GM19463 (cell line): ENCODE data around the gene GNAI2.

Experiments used
- ATAC-seq: cut with Tn5 transposase; IDR thresholded peaks from one replicate; pipeline ENCODE4 v1.9.1; 2021; ENCODE audit warnings: mild to moderate bottlenecking, moderate library complexity; ENCODE audit not compliant: unreplicated experiment

The GNAI2 gene

DNA sequence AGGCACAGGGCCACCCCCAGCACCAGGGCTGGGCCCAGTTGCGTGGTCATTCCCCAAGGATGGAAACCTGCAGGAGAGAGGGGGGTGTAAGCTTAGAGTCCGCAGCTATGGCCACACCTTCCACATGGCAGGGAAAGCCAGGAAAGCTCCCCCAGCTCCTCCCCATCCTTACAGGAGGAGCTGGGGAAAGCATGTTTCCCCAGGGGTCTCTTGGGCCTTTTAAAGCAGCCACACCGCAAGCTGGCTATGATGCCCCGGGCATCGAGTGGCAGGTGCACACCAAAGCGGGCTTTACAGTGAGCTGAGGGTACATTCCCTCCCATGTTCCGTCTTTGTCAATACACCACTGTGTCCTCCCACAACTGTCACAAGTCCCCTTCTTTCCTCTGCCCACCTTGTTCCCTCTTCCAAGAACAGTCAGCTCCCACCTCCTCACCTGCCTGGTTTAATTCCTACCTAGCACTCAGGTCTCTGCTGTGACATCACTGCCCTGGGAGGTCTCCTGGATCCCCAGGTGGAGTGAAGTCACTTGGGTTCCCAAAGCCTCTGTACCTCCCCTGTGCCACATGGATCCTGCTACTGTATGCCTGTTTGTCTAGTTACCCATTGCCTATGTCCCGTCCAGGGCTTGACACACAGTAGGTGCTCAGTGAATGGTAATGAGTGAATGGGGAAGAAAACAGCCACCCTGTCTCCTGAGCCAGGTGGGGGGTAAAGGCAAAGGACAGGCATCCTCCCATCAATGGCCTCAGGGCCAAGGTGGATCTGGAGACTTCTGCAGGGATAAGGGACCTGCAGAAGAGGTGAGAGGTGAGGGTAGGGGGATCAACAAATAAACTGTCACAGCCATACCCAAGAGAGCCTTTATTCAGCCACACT is 59.8 kb downstream of the GNAI2 start:
- ATAC-seq, result no peak

DNA sequence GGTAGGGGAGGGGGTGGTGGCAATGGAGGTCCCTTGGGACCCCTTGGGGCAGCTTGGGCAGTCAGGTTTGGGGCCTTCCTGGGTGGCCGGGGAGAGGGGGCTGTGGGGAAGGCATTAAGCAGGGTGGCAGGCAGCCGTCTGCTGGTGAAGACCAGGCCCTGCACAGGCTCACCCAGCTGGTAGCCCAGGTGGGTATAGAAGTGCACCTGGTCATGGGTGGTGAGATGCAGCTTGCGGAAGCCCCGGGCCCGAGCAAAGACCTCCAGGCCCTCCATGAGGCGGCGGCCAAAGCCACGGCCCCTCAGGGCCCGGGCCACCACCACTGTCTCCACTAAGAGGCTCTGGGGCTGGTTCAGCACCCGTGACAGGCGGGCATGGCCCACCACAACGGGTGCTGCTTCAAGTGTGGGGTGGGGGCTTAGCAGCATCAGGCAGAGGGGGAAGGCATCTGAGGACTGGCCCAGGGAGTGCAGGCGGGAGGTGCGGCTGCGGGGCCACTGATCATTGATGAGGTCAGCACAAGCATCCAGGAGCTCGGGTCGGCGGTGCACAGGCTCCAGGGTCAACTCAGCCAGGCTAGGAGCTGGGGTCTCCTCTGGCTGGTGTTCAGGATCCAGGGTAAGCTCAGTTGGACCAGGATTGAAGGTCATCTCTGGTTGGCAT is 60.8 kb downstream of the GNAI2 start:
- ATAC-seq, result no peak

DNA sequence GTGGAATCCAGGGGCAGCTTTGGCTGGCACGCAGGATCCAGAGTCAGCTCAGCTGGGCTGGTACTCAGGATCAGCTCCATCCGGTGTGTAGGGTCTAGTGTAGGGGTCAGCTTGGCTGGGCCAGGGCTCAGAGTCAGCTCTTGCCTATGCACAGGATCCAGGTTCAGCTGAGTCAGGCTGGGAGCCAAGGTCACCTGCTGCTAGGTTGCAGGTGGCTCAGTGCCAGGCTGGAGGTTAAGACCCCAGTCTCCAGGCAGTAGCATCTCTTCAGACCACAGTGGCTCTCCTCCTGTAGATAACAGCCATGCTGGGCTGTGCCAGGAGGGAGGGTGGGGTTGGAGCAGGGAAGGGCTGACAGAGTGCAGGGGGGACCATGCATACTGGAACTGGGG is 61.4 kb downstream of the GNAI2 start:
- ATAC-seq, result no peak

DNA sequence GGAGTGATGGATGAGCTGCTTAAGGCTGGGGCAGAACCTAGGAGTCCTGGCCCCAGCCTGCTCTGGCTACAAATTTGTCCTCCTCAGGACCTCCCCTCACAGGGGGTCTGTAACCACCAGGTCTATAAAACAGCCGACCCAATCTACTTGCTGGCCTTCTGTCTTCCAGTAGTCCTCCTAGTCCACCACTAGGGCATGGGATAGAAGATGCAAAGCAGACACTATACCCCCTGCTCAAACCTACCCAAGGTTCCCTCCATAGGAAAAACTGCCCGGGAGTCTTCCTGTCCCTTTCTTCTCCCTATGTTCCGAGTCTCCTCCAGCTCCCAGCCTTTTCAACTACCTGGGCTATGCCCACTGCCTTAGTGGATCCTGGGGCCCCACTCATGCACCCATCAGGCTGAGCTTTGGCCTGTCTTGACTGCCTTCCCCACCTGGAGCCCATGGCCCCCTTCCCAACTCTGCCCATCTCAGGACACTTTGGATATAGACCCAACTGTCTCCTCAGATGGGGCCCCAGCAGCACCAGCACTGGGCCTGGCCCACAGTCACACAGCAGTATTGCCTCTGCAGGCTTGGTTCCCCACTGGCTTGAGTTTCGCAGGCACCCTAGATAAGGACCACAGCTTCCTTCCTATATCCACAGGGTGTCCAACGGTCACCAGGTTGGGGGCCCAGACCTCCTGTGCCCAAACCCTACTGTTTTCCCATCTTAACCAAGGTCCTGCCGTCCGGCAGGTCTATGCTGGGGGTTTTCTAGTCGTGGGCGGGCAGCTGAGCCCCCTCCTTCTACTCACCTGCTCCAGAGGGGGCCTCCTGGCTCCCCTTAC is 62.1 kb downstream of the GNAI2 start:
- no peak for ATAC-seq

DNA sequence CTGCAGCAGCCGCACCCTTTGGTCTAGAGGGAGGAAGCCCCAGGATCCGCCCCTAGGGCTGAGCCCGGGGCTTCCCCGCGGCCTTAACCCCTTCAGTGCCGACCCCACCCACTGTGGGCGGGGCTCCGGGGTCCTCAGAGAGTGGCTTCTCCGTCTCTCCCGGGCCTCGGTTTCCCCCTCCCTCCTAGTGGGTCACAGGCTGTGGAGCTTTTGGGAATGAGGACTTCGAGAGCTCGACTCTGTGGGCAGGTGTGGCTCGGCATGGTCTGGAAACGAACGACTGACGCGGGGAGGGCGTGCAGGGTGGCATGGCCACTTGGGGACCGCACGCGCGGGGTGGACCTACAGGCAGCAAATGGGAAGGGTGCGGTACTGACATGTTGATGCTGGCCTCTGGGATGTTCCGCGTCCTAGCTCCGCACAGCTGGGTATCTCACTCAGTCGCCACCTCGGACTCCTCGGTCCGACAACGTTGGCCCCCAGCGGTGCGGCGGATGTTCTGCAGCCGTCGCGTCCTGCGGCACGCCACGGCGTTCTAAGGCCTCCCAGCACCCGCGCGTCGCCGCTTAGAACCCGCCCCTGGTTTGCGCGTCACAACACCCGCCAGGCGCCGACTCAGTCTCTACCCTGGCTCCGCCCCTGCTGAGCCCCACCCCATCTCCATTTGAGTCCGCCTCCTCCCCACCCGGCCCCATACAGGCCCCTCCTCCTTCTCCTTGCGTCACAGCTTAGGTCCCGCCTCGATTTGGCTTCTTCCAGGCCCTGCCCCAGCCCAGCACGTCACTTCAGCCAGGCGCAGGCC is 63.0 kb downstream of the GNAI2 start, which contains the start of the genes HYAL3 and NAA80:
TSS of gene HYAL3 (minus strand) at position 570 of the 802 bp plus-strand sequence. CDS start 3,803 bp downstream, outside the sequence.
TSS of gene NAA80 (minus strand) at position 570 of the 802 bp plus-strand sequence. CDS start 1,942 bp downstream, outside the sequence.
- peak; percentile 85 for ATAC-seq

DNA sequence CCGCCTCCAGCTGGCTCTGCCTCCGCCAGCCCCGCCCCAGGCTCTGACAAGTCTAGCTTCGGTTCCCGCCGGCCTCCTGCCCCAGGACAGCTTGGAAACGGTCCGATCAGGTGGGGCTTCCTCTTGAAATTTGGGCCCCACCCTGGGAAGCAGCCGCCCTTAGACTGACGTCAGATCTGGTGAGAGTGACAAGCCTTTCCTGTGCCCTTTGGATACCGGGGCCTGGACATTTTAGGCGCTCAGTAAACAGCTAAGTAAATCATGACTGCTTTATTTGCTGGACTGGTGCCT is 63.6 kb downstream of the GNAI2 start:
- ATAC-seq, result no peak

DNA sequence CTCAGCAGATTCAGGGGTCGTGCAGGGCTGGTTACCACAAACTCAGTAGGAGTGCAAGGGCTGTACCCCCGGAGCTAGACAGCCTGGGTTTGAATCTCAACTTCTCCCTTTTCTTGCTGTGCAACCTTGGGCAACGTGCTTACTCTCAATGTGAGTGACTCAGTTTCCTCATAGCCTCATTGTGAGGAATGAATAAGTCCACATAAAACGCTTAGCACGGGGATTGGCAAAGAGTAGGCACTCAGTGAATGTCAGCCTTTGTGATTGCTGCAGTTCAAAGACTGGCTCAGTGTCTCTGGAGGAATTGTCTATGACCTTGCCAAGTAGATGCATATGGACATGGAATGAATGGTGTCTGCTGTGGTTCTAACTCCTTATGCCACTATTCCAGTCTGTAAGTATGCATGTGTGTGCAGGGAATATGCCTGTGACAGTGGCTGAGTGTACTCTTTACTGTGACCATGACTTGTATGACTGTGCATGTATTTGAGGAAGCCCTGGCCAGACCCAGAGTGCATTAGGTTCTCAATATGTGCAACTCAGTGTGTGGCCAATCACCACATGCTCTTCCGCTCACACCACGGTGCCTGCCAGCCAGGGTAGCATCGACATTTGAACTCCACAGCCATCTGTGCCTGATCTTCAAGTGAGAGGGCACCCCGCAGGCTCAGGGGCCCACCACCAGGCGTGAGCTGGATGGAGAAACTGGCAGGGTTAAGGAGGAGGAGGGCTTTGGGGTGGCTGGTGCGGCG is 64.1 kb downstream of the GNAI2 start:
- ATAC-seq, result no peak

GRCh38 chr3:50300681-50301254 is 64.8 kb downstream of the GNAI2 start:
- no peak for ATAC-seq

DNA sequence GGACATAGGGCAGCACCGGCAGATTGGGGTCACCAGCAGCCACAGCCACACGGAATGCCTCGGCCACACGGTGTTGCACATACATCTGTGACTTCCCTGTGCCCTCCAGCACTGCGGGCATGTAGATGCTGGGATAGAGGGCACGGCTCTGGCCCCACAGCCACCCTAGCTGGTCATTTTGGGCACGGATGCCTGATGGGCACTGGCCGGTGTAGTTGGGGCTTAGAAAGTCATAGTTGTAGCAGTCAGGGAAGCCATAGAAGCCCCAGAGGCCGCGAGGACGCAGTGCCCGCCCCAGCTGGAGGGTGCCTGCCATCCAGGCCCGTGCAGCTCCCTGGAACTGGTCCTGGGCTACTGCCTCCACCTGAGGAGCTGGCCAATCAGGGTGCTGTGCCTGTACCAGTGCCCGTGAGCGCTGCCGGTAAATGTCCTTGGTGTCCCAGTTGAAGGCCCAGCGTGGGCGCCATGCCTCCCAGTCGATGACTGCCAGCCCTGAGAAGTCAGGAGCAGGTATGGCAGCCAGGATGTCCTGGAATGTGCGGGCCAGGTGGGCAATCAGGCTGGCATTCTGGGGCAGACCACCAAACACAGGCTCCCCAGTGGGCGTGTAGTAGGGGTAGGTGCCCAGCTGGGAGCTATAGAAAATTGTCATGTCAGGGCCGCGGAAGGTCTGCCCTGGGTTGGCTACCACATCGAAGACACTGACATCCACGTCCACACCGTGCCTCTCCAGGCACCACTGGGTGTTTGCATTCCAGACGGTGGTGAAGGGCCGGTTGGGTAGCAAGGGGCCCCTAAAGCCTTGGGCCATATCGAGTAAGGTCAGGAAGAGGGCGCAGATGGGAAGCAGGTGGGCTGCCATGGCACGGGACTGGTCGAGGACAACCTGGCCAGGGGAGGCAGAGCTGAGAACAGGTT is 66.3 kb downstream of the GNAI2 start:
- ATAC-seq, result no peak

DNA sequence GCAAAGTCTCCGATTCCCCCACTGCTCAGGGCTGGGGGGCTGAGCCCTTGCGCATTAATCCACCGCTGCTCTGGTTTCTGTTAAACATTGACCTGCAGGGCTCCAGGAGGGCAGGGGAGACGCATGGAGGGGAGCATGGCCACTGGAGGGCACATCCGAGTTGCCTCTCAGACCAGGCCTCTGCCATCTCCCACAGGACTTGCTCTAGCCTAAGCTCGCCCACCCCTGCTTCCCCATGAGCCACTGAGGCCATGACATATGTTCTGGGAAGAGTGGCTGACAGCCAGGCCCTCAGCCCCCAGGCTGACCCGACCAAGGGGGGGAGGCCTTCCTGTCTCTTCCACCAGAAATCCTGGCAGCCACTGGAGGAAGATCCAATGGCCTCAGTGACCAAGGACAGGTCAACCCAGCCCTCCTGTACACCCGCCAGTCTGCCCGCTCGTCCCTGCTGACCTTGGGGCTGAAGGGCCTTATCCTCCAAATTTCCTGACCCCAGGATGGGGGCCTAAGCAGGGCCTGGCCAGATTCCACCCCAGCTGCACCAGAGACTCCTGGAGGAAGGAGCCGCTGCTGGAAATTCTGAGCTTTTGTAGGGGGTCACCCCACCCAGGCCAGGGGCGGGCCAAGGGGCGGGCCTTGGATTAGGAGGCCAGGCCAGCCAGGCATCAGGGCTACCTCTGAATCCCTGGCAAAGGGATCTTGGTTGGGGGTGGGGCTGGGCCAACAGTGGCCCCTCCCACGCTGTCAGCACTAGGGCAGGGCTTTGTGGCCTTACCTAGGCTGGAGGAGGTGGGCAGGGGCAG is 67.2 kb downstream of the GNAI2 start, which contains the start of gene HYAL1:
TSS of gene HYAL1 (minus strand) at position 562 of the 803 bp plus-strand sequence. CDS start 618 bp downstream, outside the sequence.
- no peak for ATAC-seq

- ATAC-seq, result no peak
Measured at GRCh38 chr3:50304601-50305000, 68.6 kb downstream of the GNAI2 start.
